ENCODE data around the gene MPZL1. TPM values are rescaled to one million over a fixed set of nuclear protein-coding genes. Genes with fewer than 3 reads are reported as not detected.

MPZL1 gene
- total and polyA plus RNA-seq, 2 of the 8 experiments (the other 6 are each of a cell fraction or from before 2014, with no cell fraction given): 37.8 to 120 TPM

GRCh38 chr1:167799747-167800146, 78.0 kb downstream of the MPZL1 start (continued):
- TF ChIP-seq RBBP5 (IDR thresholded peaks at IDR 0.05; ENCODE audit: borderline replicate concordance, low read depth, low read length): no peak
- no peak for TF ChIP-seq PHF8 (conservative IDR thresholded peaks at IDR 0.05; ENCODE audit: low read depth, low read length)
